Testis (tissue), 2 donors: ENCODE results near the gene PACSIN2.

ENCODE experiments used
- CTCF ChIP-seq, 3 experiments: fragments of 450-650 bp in 2 of 3; fragments of 200-600 bp in 1 of 3; sonication (generic) in 1 of 3; IDR thresholded peaks; one replicate each; pipeline ENCODE4 v1.5.1; 2016 to 2019; ENCODE audit warnings: antibody characterized with exemption in 3 of 3, mild to moderate bottlenecking in 2 of 3, moderate library complexity in 1 of 3
- POLR2A ChIP-seq: fragments of 450-650 bp; IDR thresholded peaks from one replicate; pipeline ENCODE4 v1.6.1; 2017; ENCODE audit warnings: antibody characterized with exemption, mild to moderate bottlenecking, moderate library complexity

DNA sequence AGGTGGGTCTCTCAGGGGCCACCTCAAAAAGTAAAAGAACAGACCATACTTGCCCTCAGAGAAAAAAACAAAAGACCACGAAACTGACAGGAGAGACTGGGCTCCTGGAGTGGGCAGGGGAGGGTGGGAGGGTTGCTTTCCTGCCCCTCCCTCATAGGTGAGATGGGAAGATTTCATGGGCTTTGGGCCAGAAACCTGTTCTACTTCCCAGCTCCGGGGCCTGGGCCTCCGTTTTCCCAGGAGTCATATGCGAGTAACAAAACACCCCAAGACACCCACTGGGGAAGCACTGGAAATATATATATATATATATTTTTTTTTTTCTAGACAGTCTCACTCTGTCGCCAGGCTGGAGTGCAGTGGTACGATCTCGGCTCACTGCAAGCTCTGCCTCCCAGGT lies 42.7 kb upstream of the PACSIN2 start:
- TF ChIP-seq CTCF (IDR thresholded peaks at IDR 0.05): no peak
- no peak for TF ChIP-seq POLR2A
